Spleen (tissue), 7 donors: ENCODE results near the gene WDCP.

Experiments
- POLR2AphosphoS5 ChIP-seq, 3 donors: sonication (generic); formaldehyde crosslinking; IDR thresholded peaks; one replicate each; pipeline ENCODE4 v1.5.1; 2017; ENCODE audit warnings: antibody characterized with exemption in 3 of 3
- TF ChIP-seq, protein P1 (sequence below), 11 experiments: fragments of 200-600 bp in 7 of 11; fragments of 450-650 bp in 4 of 11; sonication (generic) in 4 of 11; IDR thresholded peaks in 8 of 11; conservative IDR thresholded peaks in 3 of 11; 1 replicate in 7 of 11; 2 replicates in 4 of 11; pipeline versions ENCODE4 v1.4.0 to v1.8.0; 2016 to 2021; ENCODE audit warnings: antibody characterized with exemption in 11 of 11, inconsistent platforms in 4 of 11, mild to moderate bottlenecking in 1 of 11
- donor health status: DM: no; HTN: no; CAD: no; lungs with moderate emphysema.
- donor health status: DM: no; HTN: no; CAD: no.
- donor health status: DM: no; HTN: no; CAD: no.

DNA sequence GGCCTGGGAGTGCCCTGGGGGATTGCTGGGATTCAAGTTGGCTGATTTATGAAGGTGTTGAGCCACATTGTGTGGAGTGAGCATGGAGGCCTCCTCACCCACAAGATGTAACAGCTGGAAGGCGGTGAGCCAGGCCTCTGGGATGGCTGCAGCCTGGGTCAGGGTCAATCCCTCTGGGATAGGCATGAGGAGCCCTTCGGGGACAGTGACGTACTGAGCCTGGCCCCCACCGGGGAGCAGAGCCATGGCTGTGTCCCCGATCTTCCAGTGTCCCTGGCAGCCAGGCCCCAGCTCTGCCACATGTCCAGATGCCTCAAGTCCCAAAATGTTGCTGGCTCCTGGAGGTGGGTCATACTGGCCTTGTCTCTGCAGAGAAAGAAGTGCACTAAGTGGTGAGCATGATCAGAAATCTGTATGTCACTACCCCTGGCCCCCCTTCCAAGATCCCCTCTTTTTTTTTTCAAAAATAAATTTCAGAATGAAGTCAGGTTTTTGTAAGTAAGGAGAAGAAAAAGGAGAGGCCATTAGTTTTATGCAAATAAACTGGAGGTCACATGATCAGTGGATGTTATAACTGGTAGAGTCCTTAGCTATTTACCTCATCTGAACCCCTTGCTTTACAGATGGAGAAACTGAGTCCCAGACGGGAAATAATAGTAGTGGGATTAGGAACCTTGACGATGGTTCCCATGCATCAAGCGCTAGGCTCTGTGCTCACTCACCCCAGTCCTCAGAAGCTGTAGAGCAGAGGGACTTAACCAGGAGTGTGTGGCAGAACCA lies 35.8 kb upstream of the WDCP start:
- TF ChIP-seq, protein P1, sequence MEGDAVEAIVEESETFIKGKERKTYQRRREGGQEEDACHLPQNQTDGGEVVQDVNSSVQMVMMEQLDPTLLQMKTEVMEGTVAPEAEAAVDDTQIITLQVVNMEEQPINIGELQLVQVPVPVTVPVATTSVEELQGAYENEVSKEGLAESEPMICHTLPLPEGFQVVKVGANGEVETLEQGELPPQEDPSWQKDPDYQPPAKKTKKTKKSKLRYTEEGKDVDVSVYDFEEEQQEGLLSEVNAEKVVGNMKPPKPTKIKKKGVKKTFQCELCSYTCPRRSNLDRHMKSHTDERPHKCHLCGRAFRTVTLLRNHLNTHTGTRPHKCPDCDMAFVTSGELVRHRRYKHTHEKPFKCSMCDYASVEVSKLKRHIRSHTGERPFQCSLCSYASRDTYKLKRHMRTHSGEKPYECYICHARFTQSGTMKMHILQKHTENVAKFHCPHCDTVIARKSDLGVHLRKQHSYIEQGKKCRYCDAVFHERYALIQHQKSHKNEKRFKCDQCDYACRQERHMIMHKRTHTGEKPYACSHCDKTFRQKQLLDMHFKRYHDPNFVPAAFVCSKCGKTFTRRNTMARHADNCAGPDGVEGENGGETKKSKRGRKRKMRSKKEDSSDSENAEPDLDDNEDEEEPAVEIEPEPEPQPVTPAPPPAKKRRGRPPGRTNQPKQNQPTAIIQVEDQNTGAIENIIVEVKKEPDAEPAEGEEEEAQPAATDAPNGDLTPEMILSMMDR (IDR thresholded peaks at IDR 0.05 in 8 of 11, conservative IDR thresholded peaks at IDR 0.05 in 3 of 11), result no peak
- no peak for TF ChIP-seq POLR2AphosphoS5 (IDR thresholded peaks at IDR 0.05)
